Fibroblast of the conjunctiva (primary cell): ENCODE measurements around the gene REP15.
"Not testable (repeated sequence)": the region's sequence is repeated elsewhere in the genome, so short reads cannot be mapped to it uniquely, and the experiment has no call there.

ENCODE experiments used
- DNase-seq: peaks from one replicate; pipeline ENCODE4 v3.0.0-alpha.2; 2010; ENCODE audit warnings: low read depth

Gene REP15

GRCh38 chr12:27696293-27696652, at the start of gene REP15:
Gene REP15 (plus strand): TSS chr12:27696447. CDS start chr12:27696563, 116 bp downstream.
- DNase-seq: no peak

GRCh38 chr12:27650011-27650410, 46.2 kb upstream of the REP15 start:
- no peak for DNase-seq

- DNase-seq: no peak
Measured at GRCh38 chr12:27651201-27651600, 45.0 kb upstream of the REP15 start.

GRCh38 chr12:27652174-27652763, 44.0 kb upstream of the REP15 start:
- peak; percentile 75 for DNase-seq

GRCh38 chr12:27653661-27654060, 42.6 kb upstream of the REP15 start:
- DNase-seq: no peak

- not testable (repeated sequence) for DNase-seq
Measured at GRCh38 chr12:27655476-27655875, 40.8 kb upstream of the REP15 start.

GRCh38 chr12:27657296-27657695, 39.0 kb upstream of the REP15 start:
- no peak for DNase-seq

- no peak for DNase-seq
Measured at GRCh38 chr12:27665704-27666103, 30.5 kb upstream of the REP15 start.

- no peak for DNase-seq
Measured at GRCh38 chr12:27666510-27666909, 29.7 kb upstream of the REP15 start.

GRCh38 chr12:27667540-27667939, 28.7 kb upstream of the REP15 start:
- peak; percentile 55 for DNase-seq

GRCh38 chr12:27672051-27672450, 24.2 kb upstream of the REP15 start:
- no peak for DNase-seq

GRCh38 chr12:27672643-27673042, 23.6 kb upstream of the REP15 start:
- no peak for DNase-seq

- no peak for DNase-seq
Measured at GRCh38 chr12:27673101-27673718, 23.0 kb upstream of the REP15 start.

GRCh38 chr12:27674989-27675388, 21.3 kb upstream of the REP15 start:
- DNase-seq: no peak

GRCh38 chr12:27680619-27681018, 15.6 kb upstream of the REP15 start:
- DNase-seq: no peak

GRCh38 chr12:27682534-27682933, 13.7 kb upstream of the REP15 start:
- no peak for DNase-seq

- DNase-seq: no peak
Measured at GRCh38 chr12:27685274-27685673, 11.0 kb upstream of the REP15 start.

GRCh38 chr12:27686147-27686546, 10.1 kb upstream of the REP15 start:
- no peak for DNase-seq

GRCh38 chr12:27688671-27689070, 7.6 kb upstream of the REP15 start:
- no peak for DNase-seq

GRCh38 chr12:27689558-27690180, 6.6 kb upstream of the REP15 start:
- no peak for DNase-seq

GRCh38 chr12:27693403-27693802, 2.8 kb upstream of the REP15 start:
- DNase-seq: no peak

GRCh38 chr12:27695556-27696292, 523 bp upstream of the REP15 start:
- no peak for DNase-seq
